Activated CD8-positive, alpha-beta memory T cell treated with anti-CD3 and anti-CD28 coated beads, Interleukin-2, amount 10 ng/mL, durations not matched to agents 7 days and 5 days (primary cell): ENCODE measurements around the gene MYOM1. TPM values are rescaled to one million over a fixed set of nuclear protein-coding genes. Genes with fewer than 3 reads are reported as not detected.

Source experiments
- ATAC-seq: fragments of 150-1000 bp; cut with Tn5 transposase; one replicate; pipeline ENCODE4 v1.10.0; 2021; ENCODE audit warnings: moderate library complexity
- CTCF ChIA-PET: fragments of 350-600 bp; sonication (Branson Sonifier 250); formaldehyde crosslinking; loops from one replicate; lab custom pipeline; 2021; ENCODE audit warnings: antibody characterized with exemption; lab: Charles Lee
- DNase-seq: peaks from one replicate; pipeline ENCODE4 v3.0.0-alpha.2; 2020
- H3K27ac Mint-ChIP-seq: one replicate; pipeline ENCODE4 v1.8.0; 2021; ENCODE audit warnings: mild to moderate bottlenecking, mixed read lengths
- H3K27me3 Mint-ChIP-seq: one replicate; pipeline ENCODE4 v1.8.0; 2021; ENCODE audit warnings: mixed read lengths
- H3K36me3 Mint-ChIP-seq: one replicate; pipeline ENCODE4 v1.8.0; 2021; ENCODE audit warnings: mild to moderate bottlenecking, mixed read lengths
- H3K4me1 Mint-ChIP-seq: one replicate; pipeline ENCODE4 v1.8.0; 2021; ENCODE audit warnings: mixed read lengths
- H3K4me3 Mint-ChIP-seq: one replicate; pipeline ENCODE4 v1.8.0; 2021; ENCODE audit warnings: mild to moderate bottlenecking, moderate library complexity, mixed read lengths
- H3K9me3 Mint-ChIP-seq: one replicate; pipeline ENCODE4 v1.8.0; 2022; ENCODE audit warnings: low read depth, mixed read lengths
- total RNA-seq, 2 experiments: library from RNA; stranded (reverse); gene quantifications; one replicate each; pipeline ENCODE4 v1.2.3, GENCODE V29; 2021

Gene MYOM1
- total RNA-seq, 2 experiments from 2014 or later, result 1.6 to 3.8 TPM

DNA sequence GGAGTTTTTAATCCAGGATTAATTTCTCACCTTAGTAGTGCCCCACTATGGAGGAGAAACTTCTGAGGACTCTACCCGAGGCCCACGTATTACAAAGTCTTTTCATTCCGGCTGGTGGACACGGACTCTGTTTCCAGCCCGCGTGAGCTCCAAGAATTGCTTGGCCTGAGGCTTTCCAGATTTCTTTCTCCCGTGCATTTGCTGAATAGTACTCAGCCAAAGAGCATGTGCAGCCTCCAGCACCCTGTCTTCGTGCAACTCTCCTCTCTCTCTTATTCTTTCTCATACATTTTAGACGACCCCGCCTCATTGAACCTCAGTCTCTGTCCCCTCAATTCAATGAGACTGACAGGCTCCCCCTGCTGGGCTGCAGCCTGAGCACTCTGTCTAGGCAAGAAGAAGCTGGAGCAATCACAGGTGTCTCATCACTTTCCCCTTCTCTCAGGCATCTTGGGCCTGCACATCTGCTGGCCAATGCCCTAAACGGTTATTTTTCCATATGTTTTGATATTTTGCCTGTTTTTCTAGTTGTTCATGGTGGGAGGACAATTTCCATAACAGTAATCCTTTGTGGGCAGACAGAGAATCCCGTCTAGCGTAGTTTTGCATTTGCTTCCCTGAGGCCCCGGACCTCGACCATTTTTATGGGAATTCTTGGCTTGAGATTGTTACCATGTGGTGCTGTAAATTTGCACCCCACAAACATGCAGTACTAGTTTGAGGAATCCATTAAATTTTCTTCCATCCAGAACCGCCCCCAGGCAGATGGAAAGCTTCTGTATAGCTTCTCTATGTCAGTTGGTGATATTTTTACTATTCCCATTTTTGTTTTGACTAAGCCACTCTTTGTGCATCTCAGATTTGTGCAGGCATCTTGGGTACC, 156.7 kb downstream of the MYOM1 start:
- CTCF ChIA-PET, result interaction anchor here (0.6 to 8.9 kb wide), 54 partner anchors 9 to 406 kb away, joined by 3 to 258 read pairs (median 5); partner anchors contain the start of gene MYL12A

GRCh38 chr18:3061581-3062312, 158.0 kb downstream of the MYOM1 start:
- peaks cover 70% of the 10 kb centered on the region for H3K4me1 Mint-ChIP-seq
- peak overlapping the region; percentile 100 for H3K27ac Mint-ChIP-seq
- ATAC-seq (peak; percentile 59), DNase-seq (peak; percentile 83)
- H3K4me3 Mint-ChIP-seq, result peak overlapping the region; percentile 75
- no peaks in the 10 kb centered on the region for H3K9me3 Mint-ChIP-seq
- peaks cover 3% of the 10 kb centered on the region for H3K36me3 Mint-ChIP-seq
- CTCF ChIA-PET, result interaction anchor here (0.7 to 8.9 kb wide), 41 partner anchors 9 to 185 kb away, joined by 3 to 258 read pairs (median 6); partner anchors contain the start of gene MYL12A
- no peaks in the 10 kb centered on the region for H3K27me3 Mint-ChIP-seq

More for the DNA sequence above, 156.7 kb downstream of the MYOM1 start:
- Mint-ChIP-seq H3K36me3 (peaks cover 3% of the 10 kb centered on the region), H3K27me3 (no peaks in the 10 kb centered on the region), H3K4me1 (peaks cover 72% of the 10 kb centered on the region), H3K4me3 (peak overlapping the region; percentile 62), H3K27ac (peak overlapping the region; percentile 100), H3K9me3 (no peaks in the 10 kb centered on the region)
- ATAC-seq (peak; percentile 45), DNase-seq (peak; percentile 88)

DNA sequence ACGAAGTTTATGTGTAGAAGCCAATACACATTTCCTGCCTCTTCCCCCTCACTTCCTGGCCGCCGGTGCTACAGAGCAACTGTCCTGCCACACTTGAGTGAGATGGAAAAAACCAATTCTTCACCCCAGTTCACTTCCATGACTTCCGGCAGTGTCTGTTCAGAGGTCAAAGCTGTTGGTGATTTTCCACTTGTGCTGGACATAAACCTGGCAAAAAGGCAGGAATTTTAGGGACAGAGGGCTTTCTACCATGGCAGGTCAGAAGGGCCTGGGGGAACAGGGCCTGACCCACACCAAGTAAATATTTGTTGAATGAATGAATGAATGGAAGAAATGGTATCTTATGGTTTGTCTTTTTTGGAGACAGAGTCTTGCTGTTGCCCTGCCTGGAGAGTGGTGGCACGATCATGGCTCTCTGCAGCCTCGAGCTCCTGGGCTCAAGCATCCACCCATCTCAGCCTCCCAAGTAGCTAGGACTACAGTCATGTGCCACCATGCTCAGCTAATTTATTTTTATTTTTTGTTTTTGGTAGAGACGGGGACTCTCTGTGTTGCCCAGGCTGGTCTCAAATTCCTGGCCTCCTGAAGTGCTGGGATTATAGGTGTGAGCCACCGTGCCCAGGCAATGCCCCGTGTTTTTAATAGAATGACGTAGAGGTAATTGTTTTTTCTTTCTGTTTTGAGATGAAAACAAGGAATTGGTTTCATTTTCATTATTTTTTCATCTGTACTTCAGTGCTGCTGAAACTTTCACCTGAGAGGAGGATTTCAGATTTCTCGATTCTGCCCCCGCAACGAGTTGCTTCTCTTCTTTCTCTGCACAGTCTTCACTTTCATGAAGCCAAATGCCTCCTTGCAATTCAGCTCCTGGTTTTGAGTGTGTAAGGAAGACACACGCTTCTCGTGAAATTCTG, 158.8 kb downstream of the MYOM1 start:
- peaks cover 3% of the 10 kb centered on the region for H3K36me3 Mint-ChIP-seq
- H3K4me3 Mint-ChIP-seq, result peak overlapping the region; percentile 75
- peak; percentile 81 for DNase-seq
- H3K27me3 Mint-ChIP-seq, result no peaks in the 10 kb centered on the region
- CTCF ChIA-PET, result interaction anchor here (1.0 to 8.9 kb wide), 22 partner anchors 11 to 186 kb away, joined by 3 to 258 read pairs (median 10); partner anchors contain the start of gene MYL12A
- peak; percentile 46 for ATAC-seq
- H3K4me1 Mint-ChIP-seq, result peaks cover 68% of the 10 kb centered on the region
- peak overlapping the region; percentile 100 for H3K27ac Mint-ChIP-seq
- no peaks in the 10 kb centered on the region for H3K9me3 Mint-ChIP-seq

- peaks cover 2% of the 10 kb centered on the region for H3K9me3 Mint-ChIP-seq
- DNase-seq (peak; percentile 45), ATAC-seq (peak; percentile 16)
- no peaks in the 10 kb centered on the region for H3K27me3 Mint-ChIP-seq
- CTCF ChIA-PET, result interaction anchor here (1.6 to 8.9 kb wide), 3 partner anchors 10 to 99 kb away, joined by 5 to 258 read pairs (median 12); no protein-coding TSS in a partner anchor
- H3K36me3 Mint-ChIP-seq, result peaks cover 4% of the 10 kb centered on the region
- peak overlapping the region; percentile 100 for H3K27ac Mint-ChIP-seq
- H3K4me3 Mint-ChIP-seq, result peak overlapping the region; percentile 9
- H3K4me1 Mint-ChIP-seq, result peaks cover 68% of the 10 kb centered on the region
Measured at GRCh38 chr18:3059272-3059671, 160.5 kb downstream of the MYOM1 start.

DNA sequence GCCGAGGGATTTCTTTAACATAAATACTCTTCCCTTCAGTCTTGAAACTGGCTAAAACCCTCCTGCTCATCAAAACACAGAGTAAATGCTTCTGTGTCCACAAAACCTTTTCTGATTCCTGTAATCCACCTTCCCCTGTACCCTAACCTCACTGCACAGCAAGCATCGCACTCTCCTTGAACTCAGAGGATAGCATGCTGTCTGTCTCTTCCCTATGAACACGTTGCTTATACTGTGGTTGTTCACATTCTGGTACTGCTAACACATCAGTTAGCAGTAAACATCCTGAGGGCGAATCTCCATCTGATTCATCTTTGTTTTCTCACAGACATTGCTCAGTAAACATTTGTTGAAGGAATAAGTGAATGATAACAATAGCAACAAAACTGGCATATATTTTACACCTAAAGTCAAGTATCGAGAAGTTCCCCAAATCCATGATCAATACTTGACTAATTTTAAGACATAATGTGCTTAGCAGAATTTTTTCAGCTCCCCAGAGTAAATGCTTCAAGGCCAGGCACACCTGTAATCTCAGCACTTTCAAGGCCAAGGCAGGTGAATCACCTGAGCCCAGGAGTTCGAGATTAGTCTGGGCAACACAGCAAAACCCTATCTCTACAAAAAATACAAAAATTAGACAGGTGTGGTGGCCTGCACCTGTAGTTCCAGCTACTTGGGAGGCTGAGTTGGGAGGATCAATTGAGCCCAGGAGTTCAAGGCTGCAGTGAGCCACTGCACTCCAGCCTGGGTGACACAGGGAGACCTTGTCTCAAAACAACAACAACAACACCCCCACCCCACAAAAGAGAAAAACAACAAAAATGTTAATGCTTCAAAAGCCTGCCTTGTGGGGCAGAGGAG, 161.2 kb downstream of the MYOM1 start:
- Mint-ChIP-seq H3K9me3 (peaks cover 4% of the 10 kb centered on the region), H3K27me3 (no peaks in the 10 kb centered on the region), H3K4me1 (peaks cover 69% of the 10 kb centered on the region), H3K36me3 (peaks cover 7% of the 10 kb centered on the region), H3K4me3 (peak overlapping the region; percentile 9), H3K27ac (peak overlapping the region; percentile 100)
- peak; percentile 17 for ATAC-seq
- CTCF ChIA-PET, result interaction anchor here (1.6 to 8.9 kb wide), 2 partner anchors 61 to 99 kb away, joined by 5 to 258 read pairs; no protein-coding TSS in a partner anchor
- DNase-seq, result peak; percentile 47

DNA sequence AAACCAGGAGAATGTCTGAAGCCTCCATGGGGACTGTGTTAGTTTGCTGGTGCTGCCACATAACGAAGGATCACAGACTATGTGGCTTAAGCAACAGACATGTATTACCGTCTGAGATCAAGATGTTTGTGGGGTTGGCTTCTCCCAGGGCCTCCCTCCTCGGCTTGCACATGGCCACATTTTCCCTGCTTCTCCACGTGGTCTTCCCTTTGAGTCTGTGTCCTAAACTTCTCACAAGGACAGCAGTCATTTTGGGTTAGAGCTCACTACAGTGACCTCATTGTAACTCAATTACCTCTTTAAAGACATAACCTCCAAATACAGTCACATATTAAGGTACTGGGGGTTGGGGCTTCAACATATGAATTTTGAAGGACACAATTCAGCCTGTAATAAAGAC, 162.2 kb downstream of the MYOM1 start:
- peaks cover 10% of the 10 kb centered on the region for H3K9me3 Mint-ChIP-seq
- ATAC-seq (no peak), DNase-seq (no peak)
- H3K27me3 Mint-ChIP-seq, result no peaks in the 10 kb centered on the region
- peaks cover 13% of the 10 kb centered on the region for H3K36me3 Mint-ChIP-seq
- H3K4me3 Mint-ChIP-seq, result no peak overlapping the region
- peaks cover 64% of the 10 kb centered on the region for H3K4me1 Mint-ChIP-seq
- peak overlapping the region; percentile 100 for H3K27ac Mint-ChIP-seq
- CTCF ChIA-PET, result interaction anchor here (1.3 kb wide), 1 partner anchor 72 kb away, joined by 3 read pairs; no protein-coding TSS in a partner anchor

GRCh38 chr18:3056311-3056710, 163.5 kb downstream of the MYOM1 start:
- H3K27ac Mint-ChIP-seq, result peak overlapping the region; percentile 34
- H3K27me3 Mint-ChIP-seq, result no peaks in the 10 kb centered on the region
- no peak overlapping the region for H3K4me3 Mint-ChIP-seq
- peaks cover 10% of the 10 kb centered on the region for H3K9me3 Mint-ChIP-seq
- ATAC-seq, result no peak
- peaks cover 58% of the 10 kb centered on the region for H3K4me1 Mint-ChIP-seq
- CTCF ChIA-PET, result interaction anchor here (0.8 to 2.1 kb wide), 5 partner anchors 10 to 190 kb away, joined by 3 to 6 read pairs (median 3); partner anchors contain the start of gene LPIN2
- H3K36me3 Mint-ChIP-seq, result peaks cover 18% of the 10 kb centered on the region
- DNase-seq, result no peak

GRCh38 chr18:3055816-3056215, 164.0 kb downstream of the MYOM1 start:
- DNase-seq (no peak), ATAC-seq (no peak)
- CTCF ChIA-PET, result interaction anchor here (0.8 to 2.1 kb wide), 5 partner anchors 10 to 190 kb away, joined by 3 to 6 read pairs (median 3); partner anchors contain the start of gene LPIN2
- Mint-ChIP-seq H3K4me1 (peaks cover 53% of the 10 kb centered on the region), H3K4me3 (no peak overlapping the region), H3K27ac (no peak overlapping the region), H3K36me3 (peaks cover 18% of the 10 kb centered on the region), H3K27me3 (no peaks in the 10 kb centered on the region), H3K9me3 (peaks cover 10% of the 10 kb centered on the region)

DNA sequence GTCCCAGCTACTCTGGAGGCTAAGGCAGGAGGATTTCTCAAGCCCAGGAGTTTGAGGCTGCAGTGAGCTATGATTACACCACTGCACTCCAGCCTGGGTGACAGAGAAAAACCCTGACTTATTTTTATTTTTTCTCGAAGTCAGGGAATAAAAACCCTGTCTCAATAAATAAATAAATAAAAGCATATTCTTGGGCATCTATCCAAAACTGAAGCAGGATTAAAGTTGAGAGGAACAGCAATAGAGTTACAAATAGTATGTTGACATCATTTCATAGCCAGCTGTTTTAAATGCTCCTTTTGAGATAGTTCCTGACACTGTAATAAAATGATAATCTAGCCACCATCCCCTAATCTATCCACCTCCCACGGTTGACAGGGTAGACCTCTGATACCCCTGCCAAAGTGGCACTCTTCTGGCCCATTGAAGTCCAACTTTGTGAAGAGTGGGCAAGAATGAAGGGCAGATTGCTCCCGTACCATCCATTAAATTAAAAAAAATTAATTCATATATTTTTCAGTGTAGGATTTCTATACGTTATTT, 164.5 kb downstream of the MYOM1 start:
- Mint-ChIP-seq H3K4me1 (peaks cover 47% of the 10 kb centered on the region), H3K27ac (no peak overlapping the region)
- DNase-seq, result no peak

DNA sequence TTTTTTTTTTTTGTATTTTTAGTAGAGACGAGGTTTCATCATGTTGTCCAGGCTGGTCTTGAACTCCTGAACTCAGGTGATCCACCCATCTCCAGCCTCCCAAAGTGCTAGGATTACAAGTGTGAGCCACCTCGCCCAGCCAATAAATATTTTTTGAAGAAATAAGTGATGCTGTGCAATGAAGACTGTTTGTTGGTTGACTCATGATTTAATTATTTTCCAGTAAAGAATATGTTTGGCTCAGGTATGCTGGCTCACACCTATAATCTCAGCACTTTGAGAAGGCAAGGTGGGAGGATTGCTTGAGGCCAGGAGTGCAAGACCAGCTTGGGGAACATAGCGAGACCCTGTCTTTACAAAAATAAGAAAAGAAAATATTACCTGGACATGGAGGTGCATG, 165.0 kb downstream of the MYOM1 start:
- H3K9me3 Mint-ChIP-seq, result peaks cover 10% of the 10 kb centered on the region
- H3K4me3 Mint-ChIP-seq, result no peak overlapping the region
- CTCF ChIA-PET, result interaction anchor here (2.1 kb wide), 1 partner anchor 9 kb away, joined by 6 read pairs; no protein-coding TSS in a partner anchor
- no peak for ATAC-seq
- H3K4me1 Mint-ChIP-seq, result peaks cover 43% of the 10 kb centered on the region
- H3K36me3 Mint-ChIP-seq, result peaks cover 18% of the 10 kb centered on the region
- H3K27me3 Mint-ChIP-seq, result no peaks in the 10 kb centered on the region
- H3K27ac Mint-ChIP-seq, result no peak overlapping the region
- no peak for DNase-seq

More for the DNA sequence above, 164.5 kb downstream of the MYOM1 start:
- peaks cover 18% of the 10 kb centered on the region for H3K36me3 Mint-ChIP-seq
- CTCF ChIA-PET, result interaction anchor here (1.0 to 2.1 kb wide), 3 partner anchors 9 to 191 kb away, joined by 3 to 6 read pairs (median 4); partner anchors contain the start of gene LPIN2
- ATAC-seq, result no peak
- peaks cover 10% of the 10 kb centered on the region for H3K9me3 Mint-ChIP-seq
- H3K4me3 Mint-ChIP-seq, result no peak overlapping the region
- H3K27me3 Mint-ChIP-seq, result no peaks in the 10 kb centered on the region

GRCh38 chr18:3054214-3054613, 165.6 kb downstream of the MYOM1 start:
- Mint-ChIP-seq H3K36me3 (peaks cover 18% of the 10 kb centered on the region), H3K4me3 (no peak overlapping the region), H3K27ac (no peak overlapping the region), H3K4me1 (peaks cover 39% of the 10 kb centered on the region), H3K27me3 (no peaks in the 10 kb centered on the region), H3K9me3 (peaks cover 10% of the 10 kb centered on the region)
- CTCF ChIA-PET, result no interaction called here
- DNase-seq (no peak), ATAC-seq (no peak)
